HG03558 (cell line): ENCODE data around the gene TOMM22.

Experiments used
- ATAC-seq: cut with Tn5 transposase; IDR thresholded peaks from one replicate; pipeline ENCODE4 v1.9.1; 2021; ENCODE audit warnings: moderate number of reproducible peaks; ENCODE audit not compliant: unreplicated experiment; ENCODE audit errors: extremely low read depth

Gene TOMM22

DNA sequence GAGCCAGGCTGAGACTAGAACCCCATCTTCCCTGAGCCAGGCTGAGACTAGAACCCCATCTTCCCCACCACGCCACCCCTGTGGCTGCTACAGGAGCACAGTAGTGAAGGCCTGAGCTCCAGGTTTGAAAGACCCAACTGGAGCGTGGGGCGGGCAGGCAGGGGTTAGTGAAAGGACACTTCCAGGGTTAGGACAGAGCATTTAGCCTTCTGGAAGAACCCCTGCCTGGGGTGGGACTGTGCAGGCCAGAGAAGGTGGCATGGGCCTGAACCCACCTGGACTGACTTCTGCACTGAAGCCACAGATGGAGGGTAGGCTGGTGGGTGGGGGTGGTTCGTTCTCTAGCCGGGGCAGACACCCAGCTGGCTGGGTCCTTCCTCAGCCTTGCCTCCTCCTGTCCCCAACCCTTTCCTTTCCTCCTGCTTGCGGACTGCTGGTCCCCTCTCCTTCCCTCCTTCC, 50.0 kb downstream of the TOMM22 start:
- ATAC-seq = no peak

DNA sequence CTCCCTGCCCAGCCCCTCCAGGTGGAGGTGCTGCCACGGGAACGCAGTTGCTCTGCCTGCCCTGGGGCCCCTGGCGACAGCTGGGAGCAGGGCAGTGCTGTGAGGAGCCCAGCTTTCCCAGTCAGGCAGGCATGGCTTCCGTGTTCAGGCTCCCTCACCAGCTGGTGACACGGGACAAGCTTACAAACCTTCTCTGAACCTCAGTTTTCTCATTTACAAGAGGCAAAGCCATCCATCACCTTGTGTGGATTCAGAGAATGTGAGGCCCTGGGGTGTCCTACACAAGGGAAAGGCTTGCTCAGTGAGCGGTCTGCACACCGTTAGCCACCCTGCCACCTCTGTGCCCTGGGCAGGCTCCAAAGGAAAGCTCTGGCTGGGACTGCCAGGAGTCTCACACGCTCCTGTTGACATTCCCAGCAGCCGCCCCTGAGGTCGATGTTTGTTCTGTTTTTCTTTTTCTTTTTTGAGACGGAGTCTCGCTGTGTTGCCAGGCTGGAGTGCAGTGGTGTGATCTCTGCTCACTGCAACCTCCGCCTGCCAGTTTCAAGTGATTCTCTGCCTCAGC, 50.6 kb downstream of the TOMM22 start:
- no peak for ATAC-seq

DNA sequence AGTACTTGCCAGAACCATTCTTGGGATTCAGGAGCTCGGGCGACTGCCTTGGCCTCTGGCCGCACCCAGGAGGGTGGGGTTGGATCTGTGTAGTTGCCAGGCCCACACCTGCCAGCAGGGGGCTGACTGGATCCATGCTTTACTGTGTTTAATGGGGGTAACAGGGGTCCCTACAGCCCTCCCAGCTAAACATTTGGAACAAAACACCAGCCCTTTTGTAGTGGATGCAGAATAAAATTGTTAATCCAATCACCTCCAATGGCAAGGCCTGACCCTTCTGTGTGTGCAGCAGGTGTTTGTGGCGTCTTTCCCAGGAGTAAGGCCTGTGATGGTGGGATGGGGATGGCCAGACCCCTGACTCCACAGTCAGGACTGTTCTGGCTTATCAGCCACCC, 51.6 kb downstream of the TOMM22 start:
- ATAC-seq = no peak

DNA sequence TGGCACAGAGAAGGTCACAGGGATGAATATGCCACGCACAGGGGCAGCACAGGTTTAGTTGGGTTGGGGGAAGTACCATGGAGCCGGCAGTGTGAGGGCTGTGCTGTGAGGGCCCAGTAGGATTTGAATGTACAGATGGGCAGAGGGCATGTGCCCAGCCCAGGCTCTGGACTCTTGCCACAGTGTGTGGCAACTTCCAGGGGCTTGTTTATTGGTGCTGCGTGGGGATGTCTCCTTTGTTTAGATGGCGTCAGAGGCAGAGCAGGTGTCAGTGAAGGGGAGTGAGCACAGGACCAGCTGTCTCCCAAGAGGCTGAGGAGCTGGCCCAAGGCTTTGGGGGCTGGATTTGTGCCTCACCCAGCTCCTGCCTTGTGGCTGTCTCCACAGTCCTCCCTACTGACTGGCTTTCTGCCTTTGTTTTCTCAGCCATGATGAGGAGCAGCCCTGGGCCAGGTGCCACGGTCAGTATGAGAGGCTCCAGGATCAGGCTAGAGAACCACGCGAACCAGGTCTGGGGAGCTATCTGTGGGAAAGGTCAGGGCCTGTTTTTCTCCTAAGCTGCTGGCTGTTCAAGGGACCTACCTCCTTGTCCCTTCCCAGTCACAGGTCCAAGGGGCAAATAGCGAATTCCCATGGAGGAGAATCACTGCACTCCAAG, 52.1 kb downstream of the TOMM22 start:
- no peak for ATAC-seq

DNA sequence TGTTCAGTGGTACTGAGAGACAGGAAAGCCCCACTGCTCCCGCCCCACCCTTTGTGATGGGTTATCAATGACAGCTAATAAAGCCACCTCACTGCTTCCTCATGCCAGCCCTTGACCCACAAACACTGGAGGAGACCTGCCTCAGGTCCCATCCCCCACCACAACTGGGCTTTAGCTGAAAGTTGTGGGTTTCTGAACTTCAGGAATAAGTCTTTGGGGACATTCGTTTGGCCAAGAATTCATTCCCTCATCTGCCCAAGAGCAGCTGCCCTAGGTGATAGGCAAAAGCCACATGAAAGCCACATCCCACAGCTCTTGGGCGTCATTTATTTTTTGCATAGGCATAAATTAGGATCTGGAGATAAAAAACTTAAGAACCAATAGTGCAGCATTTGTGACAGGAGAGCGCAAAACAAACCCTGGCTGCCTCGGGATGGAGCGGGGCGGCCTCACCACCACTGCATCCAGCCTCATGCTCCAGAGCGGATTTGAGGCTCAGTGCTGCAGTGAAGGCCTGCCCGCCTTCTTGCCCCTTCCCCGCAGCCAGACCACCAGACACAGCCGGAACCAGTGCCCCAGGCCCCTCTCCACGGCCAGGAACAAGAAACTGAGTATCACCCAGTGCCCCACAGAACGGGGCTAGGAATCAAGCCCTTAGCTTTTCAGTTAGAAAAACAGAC, 52.8 kb downstream of the TOMM22 start:
- no peak for ATAC-seq
